ENCODE data around the gene SH3PXD2B.

GRCh38 chr5:172490514-172491461 is 36.5 kb upstream of the SH3PXD2B start:
- TF ChIP-seq SPI1 (IDR thresholded peaks at IDR 0.05; ENCODE audit: low read depth, low read length) (no peak), POLR2A (IDR thresholded peaks at IDR 0.05; ENCODE audit: low read depth, low read length) (no peak), POLR2AphosphoS5 (IDR thresholded peaks at IDR 0.05; ENCODE audit: low read depth, low read length) (no peak)

All from GM12891 (cell line).